ENCODE measurements around the gene C4BPA.

The C4BPA gene

DNA sequence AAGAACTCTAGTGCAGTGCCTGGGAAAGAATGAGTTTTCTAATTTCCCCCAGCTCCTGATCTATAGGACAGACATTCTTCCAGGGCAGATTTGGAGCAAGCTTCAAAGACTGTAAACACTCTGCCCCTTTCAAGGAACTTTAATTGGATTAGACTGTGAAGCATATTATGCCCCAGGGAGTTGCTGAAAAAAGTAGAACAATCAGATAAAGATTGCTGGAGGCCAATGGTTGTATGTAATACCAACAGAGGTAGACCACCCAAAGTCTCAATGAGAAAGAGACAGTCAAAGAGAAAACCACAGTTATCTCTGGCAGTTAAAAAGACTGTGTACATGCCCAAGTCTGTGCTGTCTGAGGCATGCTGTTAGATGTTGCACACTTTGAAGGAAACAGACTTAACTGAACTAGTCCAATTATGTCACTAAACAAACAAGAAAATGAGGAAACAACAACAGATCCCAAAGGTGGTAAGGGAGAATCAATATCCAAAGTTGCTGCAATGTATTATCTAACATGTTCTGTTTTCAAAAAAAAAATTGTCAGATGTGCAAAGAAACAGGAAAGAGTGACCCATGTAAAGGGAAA, 24.4 kb downstream of the C4BPA start:
- DNase-seq: no peak

DNA sequence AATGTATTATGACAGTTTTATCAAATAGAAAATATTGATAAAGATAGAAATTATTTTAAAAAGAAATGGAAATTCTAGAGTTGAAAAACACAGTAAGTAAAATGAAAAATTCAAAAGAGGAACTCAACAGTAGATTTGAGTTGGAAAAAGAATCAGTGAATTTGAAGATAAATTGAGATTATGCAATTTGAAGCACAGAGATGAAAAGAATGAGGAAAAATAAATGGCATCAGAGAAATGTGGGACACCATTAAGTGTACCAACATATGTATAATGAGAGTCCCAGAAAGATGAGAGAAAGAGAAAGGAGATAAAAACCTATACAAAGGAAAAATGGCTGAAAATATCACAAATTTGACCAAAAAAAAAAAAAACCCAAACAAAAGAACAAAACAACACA, 25.0 kb downstream of the C4BPA start:
- no peak for DNase-seq

DNA sequence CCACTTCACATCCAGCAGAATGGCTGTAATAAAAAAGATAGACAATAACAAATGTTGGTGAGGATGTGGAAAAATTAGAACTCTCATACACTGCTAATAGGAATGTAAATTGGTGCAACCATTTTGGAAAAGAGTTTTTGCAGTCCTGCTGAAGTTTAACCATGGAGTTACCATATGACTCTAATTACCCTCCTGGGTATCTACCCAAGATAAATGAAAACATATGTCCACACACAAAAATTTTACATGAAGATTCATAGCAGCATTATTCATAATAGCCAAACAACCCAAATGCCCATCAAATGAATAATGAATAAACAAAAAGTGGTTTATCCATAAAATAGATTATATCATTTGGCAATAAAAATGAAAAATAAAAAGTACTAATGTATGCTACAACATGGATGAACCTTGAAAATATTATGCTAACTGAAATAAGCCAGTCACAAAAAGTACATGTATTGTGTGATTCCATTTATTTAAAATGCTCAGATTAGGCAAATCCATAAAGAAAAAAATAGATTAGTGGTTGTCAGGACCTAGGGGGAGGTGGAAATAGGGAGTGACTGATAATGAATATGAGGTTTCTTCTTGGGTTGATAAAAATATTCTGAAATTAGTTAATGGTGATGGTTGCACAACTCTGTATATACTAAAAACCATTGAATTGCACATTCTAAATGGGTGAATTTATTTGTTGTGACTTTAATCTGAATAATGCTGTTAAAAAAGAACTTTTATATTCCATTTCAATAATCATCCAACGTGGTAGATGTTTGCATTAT, 26.4 kb downstream of the C4BPA start:
- no peak for DNase-seq

DNA sequence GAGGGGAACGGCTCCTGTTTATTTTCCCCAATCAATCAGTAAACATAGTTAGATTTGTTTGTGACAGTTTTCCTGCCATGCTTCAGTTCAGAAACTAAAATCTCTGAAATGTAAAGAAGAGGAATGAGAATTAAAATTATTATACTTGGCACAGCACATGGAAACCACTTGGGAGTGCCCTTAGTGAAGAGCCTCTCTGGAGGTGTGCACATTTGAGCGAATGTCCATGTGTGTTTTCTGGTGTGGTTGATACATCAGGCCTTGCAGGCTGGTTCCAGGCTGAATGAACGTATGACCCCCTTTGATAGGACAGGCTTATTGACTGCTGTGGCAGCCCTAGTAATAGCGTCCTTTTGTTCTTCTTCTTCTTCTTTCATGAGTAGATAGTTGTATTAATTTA, 27.1 kb downstream of the C4BPA start:
- no peak for DNase-seq

DNA sequence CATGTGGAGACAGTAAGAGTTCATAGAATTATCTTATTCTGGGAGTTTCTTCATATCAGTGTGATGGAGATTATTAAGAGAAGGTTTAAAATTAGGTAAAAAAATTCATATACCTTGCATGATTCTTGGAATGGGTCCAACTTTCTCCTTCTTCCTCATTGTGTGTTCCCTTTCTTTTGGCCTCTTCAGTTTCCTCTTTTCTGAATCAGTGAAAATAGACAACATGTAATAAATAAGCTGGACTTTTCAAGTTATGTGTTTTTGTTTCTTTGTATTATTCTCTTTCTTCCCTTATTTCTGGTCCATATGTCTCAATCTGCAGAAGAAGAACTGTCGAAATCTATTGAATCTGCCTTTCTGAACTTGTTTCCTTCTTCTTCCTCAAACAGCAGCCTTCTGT, 30.5 kb downstream of the C4BPA start:
- DNase-seq: peak; percentile 70

DNA sequence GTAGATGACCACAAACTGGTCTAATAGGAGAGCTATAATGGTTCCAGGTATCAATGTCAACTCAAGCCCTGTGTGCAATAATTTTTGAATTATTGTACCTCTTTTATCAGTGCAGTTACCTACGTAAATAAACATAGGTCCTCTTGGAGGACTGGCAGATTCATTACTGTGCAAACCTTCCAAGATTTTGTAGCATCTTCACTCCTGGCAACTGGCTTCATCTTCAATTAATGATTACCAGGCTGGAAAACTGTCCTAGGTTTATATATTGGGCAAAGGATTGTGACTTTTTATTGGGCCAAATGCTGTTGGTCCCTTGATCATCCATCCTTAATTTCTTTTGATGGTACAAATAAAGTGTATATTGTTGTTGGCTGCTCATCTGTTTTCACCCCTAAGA, 35.6 kb downstream of the C4BPA start:
- DNase-seq: no peak

DNA sequence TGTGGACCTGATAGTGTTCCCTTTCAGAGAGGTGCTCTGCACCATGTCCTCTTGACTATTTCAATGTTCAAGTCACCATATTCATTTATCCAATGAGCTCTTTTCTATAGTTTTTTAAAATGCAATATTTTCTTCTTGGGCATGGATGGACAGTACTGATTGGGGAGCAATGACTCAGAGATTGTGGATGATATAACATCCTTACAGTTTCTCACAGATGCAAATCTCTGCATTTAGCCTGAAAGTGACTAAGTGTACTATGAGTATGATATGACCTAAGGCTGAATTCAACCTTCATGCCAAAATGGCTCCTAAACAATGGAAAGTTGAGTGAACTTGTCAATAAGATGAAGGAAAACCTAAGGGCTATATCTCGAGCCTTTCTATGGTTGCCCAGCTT, 36.5 kb downstream of the C4BPA start:
- no peak for DNase-seq

DNA sequence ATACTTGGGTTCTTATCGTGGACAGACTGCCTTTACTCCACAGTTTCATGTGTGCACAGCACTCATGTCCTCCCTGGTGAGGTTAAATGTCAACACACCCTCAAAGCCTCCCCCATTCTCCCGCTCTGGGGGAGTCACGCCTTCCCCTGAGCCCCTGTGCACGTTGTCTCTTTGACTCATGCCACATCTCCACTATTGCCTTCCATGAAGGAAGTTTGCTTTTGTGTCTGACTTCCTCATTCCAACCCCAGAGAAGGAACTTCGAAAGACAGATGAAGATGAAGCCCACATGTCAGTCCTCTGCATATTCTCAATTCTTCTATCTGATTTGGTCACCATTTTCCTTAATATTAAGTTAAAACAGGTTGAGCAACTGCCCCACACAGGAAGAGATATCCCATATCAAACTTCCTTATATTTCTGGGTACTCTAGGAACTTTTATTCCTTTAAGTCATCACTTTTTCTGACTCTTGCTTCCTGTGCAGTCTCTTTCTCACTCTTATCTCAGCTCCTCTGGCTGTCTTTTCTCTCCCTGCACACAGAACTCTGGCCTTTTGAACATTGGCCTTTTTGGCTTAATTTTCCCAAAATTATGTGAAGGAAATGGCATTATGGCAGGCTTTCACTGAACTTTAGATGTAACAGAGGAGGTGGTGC, 41.5 kb downstream of the C4BPA start:
- DNase-seq: peak; percentile 71

DNA sequence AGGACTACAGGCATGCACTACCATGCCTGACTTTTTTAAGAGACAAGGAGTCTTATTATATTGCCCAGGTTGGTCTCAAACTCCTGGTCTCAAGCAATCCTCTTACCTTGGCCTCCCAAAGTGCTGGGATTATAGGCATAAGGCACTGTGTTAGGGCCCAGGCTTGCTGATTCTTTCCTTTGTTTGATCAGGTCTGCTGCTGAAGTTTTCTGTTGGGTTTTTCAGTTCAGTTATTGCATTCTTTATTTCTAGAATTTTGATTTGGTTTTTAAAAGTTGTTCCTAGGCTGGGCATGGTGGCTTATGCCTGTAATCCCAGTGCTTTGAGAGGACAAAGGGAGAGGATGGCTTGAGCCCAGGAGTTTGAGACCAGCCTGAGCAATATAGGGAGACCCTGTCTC, 47.9 kb downstream of the C4BPA start:
- DNase-seq: no peak

DNA sequence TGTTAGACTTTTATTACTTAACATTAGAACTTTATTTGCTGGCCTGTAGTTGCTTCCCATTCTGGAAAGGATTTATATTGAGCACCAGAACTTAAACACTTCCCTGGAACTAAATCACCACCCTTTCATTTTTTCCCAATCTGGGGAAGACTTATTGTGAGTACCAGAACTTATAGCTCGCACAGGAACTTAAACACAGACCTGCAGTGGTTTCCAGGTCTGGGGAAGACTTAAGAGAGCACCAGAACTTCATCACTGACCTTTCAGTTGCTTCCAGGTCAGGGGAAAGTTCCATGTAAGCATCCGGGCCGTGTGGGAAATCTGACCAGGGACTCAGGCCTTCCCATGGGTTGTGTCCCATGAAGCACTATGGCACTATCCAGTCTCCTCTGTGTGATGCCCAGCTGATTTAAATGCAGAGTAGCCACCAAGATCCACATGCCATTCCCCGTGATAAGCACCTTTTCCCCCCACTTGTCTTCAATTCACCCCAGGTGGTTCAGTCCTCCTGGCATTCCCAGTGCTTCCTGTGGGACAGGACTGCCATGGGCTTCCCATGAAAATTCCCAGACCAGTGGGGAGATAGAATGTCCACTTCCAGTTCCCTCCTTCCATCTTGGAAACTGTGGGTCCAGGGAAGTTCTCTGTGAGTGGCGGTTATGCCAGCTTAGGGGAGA, 48.9 kb downstream of the C4BPA start:
- no peak for DNase-seq

DNA sequence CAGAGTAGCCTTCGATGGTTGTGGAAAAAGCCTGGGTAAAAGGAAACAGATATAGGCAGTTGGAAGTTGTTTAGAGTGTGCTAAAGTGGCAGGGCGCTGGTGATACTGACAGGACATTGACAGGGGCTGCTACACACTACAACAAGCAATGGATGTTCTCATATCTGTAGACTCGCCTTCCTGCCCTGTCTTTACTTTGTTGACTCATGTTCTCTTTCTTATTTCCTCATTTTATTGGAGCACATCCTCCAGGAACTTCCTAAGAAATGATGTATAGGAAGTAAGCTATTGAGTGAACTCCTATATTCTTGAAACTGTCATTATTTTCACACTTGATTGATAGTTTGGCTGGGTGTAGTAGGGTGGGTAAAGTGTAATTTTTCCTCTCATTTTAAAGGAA, 51.0 kb downstream of the C4BPA start:
- DNase-seq: peak; percentile 20

DNA sequence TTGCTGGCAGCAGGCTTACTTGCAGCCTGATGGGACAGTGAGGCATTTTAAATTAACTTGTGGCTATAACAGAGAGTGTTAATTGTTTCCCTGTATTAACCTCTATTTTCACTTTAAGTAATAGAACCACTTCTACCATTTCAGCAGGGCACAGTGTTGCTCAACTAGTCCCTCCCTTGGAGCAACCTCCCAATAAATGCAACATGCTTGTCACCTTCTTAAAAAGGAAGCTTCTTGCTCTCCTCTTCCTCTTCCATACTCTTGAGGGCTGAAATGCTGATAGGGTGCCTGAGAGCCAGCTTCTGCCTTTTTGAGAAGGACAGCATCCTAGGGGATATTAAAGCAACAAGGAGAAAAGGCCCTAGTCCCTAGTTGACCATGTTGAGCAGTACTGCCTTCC, 52.1 kb downstream of the C4BPA start:
- peak; percentile 68 for DNase-seq

DNA sequence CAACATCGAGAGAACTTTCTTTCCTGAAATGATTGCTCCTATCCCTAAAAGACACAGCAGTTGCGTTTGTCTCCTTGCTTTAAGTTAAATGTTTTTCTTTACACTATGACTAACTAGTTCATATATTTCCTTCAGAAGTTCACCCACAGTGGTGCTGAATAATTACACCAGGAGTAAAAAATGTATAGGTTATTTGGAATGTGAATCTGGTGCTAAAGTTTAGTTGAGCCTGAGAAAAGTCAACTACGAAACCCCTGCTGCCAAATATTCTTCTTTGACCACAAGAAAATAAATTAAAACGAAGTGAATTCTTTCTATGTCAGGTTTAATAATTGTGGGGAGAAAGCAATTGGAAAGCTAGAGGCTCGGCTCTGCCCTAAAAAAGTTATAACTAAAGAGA, 52.8 kb downstream of the C4BPA start:
- no peak for DNase-seq

DNA sequence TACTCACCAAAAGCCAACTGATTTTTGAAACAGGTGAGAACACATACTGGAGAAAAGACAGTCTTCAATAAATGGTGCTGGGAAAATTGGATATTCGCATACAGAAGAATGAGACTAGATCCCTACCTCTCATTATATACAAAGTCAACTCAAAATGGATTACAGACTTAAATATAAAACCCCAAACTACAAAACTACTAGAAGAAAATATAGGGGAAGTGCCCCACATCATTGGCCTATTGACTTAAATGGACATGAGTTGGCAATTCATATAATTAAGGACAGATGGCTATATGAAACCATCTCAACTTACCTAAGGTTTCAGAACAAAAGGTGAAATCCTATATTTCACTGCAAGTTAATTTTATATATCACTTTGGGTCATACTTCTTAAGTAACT, 60.1 kb downstream of the C4BPA start:
- DNase-seq: no peak

DNA sequence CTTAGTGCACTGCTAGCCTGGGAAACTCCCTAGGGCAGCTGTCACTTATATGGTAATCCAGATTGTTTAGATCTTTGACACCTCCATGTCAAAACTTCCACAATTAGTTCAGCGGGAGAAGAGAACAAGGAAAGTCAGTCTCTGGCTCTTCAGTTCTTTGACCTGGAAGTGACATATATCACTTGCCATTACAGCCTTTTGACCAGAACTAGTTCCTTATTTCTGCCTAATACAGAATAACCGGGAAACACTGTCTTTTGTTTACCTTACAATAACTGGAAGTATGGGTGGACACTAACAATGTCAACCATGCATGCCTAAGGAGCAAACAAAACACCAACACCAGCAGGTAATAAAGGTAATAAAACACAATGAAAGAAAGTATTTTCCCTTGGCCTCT, 68.3 kb downstream of the C4BPA start:
- DNase-seq: no peak

DNA sequence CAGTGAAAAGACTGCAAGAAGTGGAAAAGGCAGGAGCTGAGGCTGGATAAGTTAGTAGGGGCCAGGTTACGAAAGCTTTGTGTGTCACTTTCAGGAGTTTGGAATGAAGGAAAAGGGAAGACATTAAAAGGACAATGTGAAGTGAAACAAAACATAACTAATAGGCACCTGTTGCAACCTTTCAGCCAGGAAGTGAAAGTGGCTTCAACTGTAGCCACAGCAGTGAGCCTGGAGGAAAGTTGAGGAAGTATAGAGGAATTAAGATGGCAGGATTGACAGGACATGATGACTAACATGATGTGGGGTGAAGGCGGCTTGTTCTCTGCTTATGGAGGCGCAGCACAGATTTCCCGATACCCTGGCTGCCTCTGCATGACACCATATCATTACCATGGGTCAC, 68.9 kb downstream of the C4BPA start:
- peak; percentile 88 for DNase-seq

DNA sequence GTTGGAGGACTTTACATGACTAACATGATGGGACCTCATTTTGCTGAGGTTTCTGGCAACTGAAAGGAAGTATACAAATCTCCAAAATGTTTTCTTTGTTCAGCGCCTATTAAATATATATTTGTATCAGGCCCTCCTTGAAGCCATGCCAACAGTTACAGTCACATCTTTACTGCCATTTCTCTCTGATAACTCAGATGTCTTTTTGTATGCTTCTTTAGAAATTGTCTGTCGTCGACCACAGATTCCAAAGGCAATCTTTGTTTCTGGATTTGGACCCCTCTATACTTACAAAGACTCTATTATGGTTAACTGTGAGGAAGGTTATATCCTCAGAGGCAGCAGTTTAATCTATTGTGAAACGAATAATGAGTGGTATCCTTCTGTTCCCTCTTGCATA, 69.4 kb downstream of the C4BPA start:
- DNase-seq: no peak

DNA sequence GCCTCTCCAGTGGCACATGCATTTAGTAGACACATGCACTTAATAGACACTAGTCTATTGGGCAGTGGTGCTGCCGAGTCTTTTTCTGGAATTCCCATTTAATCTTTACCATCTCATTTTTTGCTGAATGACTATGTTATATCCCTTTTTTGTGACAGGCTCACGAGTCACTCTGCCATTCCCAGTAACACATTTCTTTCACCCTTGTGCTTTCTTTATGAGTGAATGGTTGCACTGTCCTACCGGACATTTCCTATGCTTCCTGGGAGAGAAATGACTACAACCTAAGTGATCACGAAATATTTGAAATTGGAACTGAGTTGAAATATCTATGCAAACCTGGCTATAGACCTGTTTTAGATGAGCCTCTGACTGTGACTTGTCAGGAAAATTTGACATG, 70.9 kb downstream of the C4BPA start:
- DNase-seq: no peak

DNA sequence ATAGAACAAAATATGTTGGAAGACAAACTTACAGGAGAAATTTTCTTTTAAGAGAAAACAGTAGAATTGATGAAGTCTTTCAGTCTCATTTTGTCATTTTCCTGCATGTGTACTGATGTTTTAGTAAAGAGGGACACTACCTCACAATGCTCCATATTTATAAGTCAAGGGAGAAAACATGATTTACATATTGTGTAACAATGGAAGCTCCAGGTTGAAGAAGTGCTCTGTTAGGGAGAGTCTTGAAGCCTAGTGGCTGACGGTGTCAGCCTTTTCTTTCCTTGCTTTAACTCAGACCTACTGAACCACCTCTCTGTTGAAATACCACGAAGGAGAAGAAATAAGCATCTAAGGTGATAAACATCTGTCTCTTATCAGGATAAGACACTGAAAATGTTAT, 75.0 kb downstream of the C4BPA start:
- no peak for DNase-seq

DNA sequence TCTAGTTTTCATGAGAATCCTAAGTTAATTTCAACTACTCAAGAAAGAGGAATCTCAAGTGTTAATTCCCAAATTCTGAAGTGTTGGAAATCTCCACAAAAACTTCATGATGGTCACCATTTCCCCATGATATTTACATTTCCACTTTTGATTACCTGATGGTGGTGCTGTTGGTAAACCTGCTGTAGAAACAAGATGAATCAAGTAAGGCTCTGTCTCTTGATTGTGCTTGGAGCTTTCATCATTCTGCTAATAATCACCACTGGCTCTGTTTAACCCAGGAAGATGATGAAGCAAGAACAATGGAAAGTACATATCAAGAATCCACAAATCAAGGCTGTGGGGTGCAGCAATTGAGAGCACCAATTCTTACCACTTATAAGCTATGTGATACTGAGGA, 77.8 kb downstream of the C4BPA start:
- no peak for DNase-seq

DNA sequence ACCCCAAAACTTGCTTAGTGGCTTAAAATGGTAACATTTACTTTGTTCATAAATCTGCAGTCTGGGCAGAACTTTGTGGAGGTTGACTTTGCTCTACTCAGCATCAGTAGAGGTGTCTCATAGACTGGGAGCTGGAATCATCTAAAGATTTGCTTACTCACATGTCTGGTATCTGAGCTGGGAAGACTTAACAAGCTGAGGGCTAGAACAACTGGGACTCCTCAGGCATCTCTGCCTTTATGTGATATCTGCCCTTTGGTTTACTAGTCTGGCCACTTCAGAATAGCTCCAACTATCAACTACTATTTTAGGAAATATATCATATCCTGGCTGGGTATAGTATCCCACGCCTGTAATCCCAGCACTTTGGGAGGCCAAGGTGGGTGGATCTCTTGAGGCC, 82.5 kb downstream of the C4BPA start:
- DNase-seq: no peak

DNA sequence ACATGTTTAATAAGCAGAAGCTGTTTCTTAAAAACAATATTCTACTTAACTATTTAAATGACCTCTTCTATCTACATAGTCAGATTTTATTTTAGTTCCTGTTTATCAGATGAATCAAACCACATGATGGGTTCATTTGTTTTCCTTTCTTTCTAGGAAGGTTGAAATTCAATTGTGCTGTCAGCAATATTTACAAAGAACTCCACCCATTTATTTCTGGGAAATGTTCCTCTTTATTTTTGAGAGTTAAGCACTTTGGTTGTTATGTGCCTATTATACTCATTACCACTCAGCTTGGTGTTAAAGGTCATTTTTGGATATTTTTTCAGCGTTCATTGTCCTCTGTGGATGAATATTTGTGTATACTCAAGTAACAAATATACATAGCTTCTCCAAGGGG, 84.9 kb downstream of the C4BPA start:
- no peak for DNase-seq

DNA sequence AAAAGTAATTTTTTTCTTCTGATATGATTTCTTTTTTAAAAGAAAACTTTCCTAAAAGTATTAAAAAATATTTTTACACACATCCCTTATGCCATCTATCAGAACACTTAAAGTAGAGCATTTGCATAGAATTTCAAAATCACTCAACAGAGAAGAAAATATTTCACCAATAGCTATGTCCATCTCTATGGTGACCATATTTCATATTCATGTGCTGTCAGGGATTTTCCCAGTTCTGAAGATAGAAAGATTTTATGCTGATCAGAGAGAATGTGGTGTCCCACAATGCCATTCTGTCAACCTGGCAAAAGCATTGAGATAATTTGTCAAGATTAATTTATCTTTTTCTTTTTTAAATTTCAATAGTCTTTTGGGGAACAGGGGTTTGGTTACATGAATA, 87.0 kb downstream of the C4BPA start:
- no peak for DNase-seq

DNA sequence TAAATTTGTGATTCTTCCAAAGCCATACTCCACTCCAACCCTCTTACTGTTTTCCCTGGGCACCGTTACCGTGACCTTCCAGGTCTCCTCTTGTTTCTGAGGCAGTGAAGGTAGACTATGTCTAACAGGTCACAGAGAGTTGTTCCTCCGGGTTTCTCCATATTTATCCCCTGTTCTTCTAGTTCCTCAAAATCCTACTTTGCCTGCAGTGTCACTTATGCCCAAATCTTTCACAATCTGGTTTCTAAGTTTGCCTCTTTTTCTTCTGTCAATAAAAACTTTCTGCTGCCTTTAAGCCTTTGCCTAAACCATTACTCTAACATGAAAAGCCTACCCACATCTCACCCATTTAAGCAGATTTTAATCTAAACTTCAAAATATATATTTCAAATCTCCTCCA, 87.7 kb downstream of the C4BPA start:
- DNase-seq: peak; percentile 4
